HG03571 (cell line): ENCODE data around the gene AMD1.
"Not testable (repeated sequence)": the region's sequence is repeated elsewhere in the genome, so short reads cannot be mapped to it uniquely, and the experiment has no call there.

Experiments used
- ATAC-seq: cut with Tn5 transposase; IDR thresholded peaks from one replicate; pipeline ENCODE4 v1.9.1; 2021; ENCODE audit not compliant: unreplicated experiment

The AMD1 gene

GRCh38 chr6:110873981-110874879 lies at the start of gene AMD1:
TSS of gene AMD1 (plus strand) at chr6:110874785. CDS start at chr6:110875106, 321 bp downstream.
- peak; percentile 69 for ATAC-seq

- ATAC-seq = no peak
Measured at GRCh38 chr6:110826236-110827129, 48.1 kb upstream of the AMD1 start.

GRCh38 chr6:110828396-110828795 lies 46.2 kb upstream of the AMD1 start:
- ATAC-seq = no peak

- no peak for ATAC-seq
Measured at GRCh38 chr6:110831405-110831804, 43.2 kb upstream of the AMD1 start.

GRCh38 chr6:110833831-110834230 lies 40.8 kb upstream of the AMD1 start:
- ATAC-seq = no peak

- not testable (repeated sequence) for ATAC-seq
Measured at GRCh38 chr6:110835751-110836150, 38.8 kb upstream of the AMD1 start.

GRCh38 chr6:110841266-110841665 lies 33.3 kb upstream of the AMD1 start:
- ATAC-seq = no peak

GRCh38 chr6:110849781-110850180 lies 24.8 kb upstream of the AMD1 start:
- no peak for ATAC-seq

- no peak for ATAC-seq
Measured at GRCh38 chr6:110852773-110853172, 21.8 kb upstream of the AMD1 start.

- ATAC-seq = no peak
Measured at GRCh38 chr6:110853754-110854477, 20.7 kb upstream of the AMD1 start.

- ATAC-seq = no peak
Measured at GRCh38 chr6:110856296-110856695, 18.3 kb upstream of the AMD1 start.

GRCh38 chr6:110858016-110858415 lies 16.6 kb upstream of the AMD1 start:
- no peak for ATAC-seq

GRCh38 chr6:110858562-110859214 lies 15.9 kb upstream of the AMD1 start:
- no peak for ATAC-seq

GRCh38 chr6:110859335-110859792 lies 15.2 kb upstream of the AMD1 start:
- no peak for ATAC-seq

GRCh38 chr6:110864824-110865223 lies 9.8 kb upstream of the AMD1 start:
- no peak for ATAC-seq

- no peak for ATAC-seq
Measured at GRCh38 chr6:110874880-110875547, 429 bp downstream of the AMD1 start.

GRCh38 chr6:110875548-110876169 lies 1.1 kb downstream of the AMD1 start:
- ATAC-seq = no peak

- peak; percentile 27 for ATAC-seq
Measured at GRCh38 chr6:110876170-110876773, 1.7 kb downstream of the AMD1 start.
